Nephron progenitor cell (in vitro differentiated cells): Measurements from ENCODE around the gene OR51B6.

ENCODE experiments used
- DNase-seq: peaks from one replicate; pipeline ENCODE4 v3.0.0; 2021
- H3K27ac Mint-ChIP-seq: 2 replicates; pipeline ENCODE4 v1.8.0; 2021; ENCODE audit warnings: mild to moderate bottlenecking, moderate library complexity, mixed read lengths
- H3K27me3 Mint-ChIP-seq: 2 replicates; pipeline ENCODE4 v1.8.0; 2021; ENCODE audit warnings: mild to moderate bottlenecking, low read depth, mixed read lengths; ENCODE audit not compliant: poor library complexity
- H3K36me3 Mint-ChIP-seq: 2 replicates; pipeline ENCODE4 v1.8.0; 2021; ENCODE audit warnings: low read depth, mixed read lengths
- H3K4me1 Mint-ChIP-seq: 2 replicates; pipeline ENCODE4 v1.8.0; 2021; ENCODE audit warnings: mixed read lengths
- H3K4me3 Mint-ChIP-seq: 2 replicates; pipeline ENCODE4 v1.8.0; 2021; ENCODE audit warnings: mild to moderate bottlenecking, moderate library complexity, mixed read lengths
- H3K9me3 Mint-ChIP-seq: 2 replicates; pipeline ENCODE4 v1.8.0; 2021; ENCODE audit warnings: mild to moderate bottlenecking, moderate library complexity, mixed read lengths
- CTCF ChIP-seq: fragments of 200-600 bp; sonication (generic); IDR thresholded peaks from 2 replicates; pipeline ENCODE4 v1.5.0; 2021; ENCODE audit warnings: antibody characterized with exemption

The OR51B6 gene

DNA sequence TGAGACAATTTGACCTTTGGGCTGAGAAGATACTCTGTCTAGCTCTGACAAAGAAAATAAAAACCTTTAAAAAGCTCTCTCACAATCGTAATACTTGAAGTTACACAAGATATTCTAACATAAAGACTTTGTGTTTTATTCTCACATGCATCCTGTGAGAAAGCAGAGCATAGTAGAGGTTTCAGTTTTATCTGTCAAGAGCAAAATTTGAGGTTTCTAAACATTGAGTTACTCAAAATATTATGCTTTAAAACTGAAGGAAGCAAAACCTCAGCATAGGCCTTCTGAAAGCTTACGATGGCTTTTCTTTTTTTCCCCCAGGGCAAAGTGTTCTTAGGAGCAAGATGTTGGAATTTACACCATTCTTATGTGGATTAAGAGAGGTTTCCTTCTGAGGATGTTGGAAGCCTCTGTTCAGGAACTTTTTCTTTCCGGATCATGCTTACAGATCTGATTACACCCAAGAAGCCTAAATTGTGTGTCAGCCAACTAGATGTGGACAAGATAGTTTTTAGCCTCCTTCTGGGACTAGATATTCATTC lies 17.3 kb downstream of the OR51B6 start:
- Mint-ChIP-seq H3K27me3 (peaks cover 4% of the 10 kb centered on the region), H3K36me3 (no peaks in the 10 kb centered on the region), H3K9me3 (peaks cover 11% of the 10 kb centered on the region), H3K27ac (no peak overlapping the region), H3K4me1 (no peaks in the 10 kb centered on the region), H3K4me3 (no peak overlapping the region)
- TF ChIP-seq CTCF, result no peak
- no peak for DNase-seq

DNA sequence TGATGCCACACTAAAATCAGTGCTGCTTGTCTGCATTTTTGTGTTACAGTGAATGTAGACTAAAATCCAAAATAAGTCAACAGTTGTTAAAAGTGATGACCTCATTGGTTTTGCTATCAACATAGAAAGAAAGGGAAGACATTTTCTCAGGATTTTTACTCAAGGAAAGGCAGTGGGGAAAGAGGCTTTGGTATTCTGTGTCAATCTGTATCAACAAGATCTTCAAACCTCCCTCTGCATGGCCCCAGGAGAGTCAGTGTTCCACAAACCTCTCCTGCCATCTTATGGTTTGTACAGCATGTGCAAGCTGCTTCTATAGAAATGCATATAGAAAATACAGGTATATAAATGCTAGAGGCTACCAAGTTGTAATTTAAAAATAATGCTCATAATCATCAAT lies 18.5 kb downstream of the OR51B6 start:
- no peak overlapping the region for H3K27ac Mint-ChIP-seq
- no peak overlapping the region for H3K4me3 Mint-ChIP-seq
- H3K27me3 Mint-ChIP-seq, result peaks cover 7% of the 10 kb centered on the region
- no peaks in the 10 kb centered on the region for H3K36me3 Mint-ChIP-seq
- peak; percentile 8 for DNase-seq
- H3K9me3 Mint-ChIP-seq, result peaks cover 15% of the 10 kb centered on the region
- TF ChIP-seq CTCF, result peak; percentile 30
- H3K4me1 Mint-ChIP-seq, result no peaks in the 10 kb centered on the region

DNA sequence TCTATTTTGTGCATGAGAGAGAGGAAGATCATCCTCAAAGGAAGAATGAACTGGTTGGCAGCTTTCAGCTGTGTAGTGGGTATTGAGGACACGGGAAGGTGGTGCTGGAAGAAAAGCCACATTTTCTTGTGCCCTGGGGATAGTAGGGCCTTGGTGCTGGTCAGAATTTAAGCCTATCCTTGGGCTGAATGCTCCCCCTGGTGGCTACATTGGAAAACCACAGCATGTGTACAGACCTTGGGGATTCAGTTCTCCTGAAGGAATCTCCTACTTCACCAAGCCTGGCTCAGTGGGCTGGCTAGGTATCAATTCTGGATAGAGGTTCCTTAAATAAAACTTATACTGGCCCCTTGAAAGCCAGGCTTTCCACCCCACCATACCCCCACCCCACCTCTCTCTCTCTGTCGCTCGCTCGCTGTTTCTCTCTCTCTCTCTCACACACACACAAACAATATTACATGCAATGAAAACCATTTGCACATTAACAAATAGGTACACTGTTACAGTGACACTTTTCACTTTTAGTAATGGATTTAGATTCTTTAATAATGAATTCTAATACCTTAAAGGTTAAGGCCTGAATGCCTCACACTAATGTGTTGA lies 29.5 kb downstream of the OR51B6 start:
- DNase-seq, result peak; percentile 66
- H3K4me3 Mint-ChIP-seq, result no peak overlapping the region
- H3K4me1 Mint-ChIP-seq, result peaks cover 8% of the 10 kb centered on the region
- no peak overlapping the region for H3K27ac Mint-ChIP-seq
- H3K36me3 Mint-ChIP-seq, result no peaks in the 10 kb centered on the region
- H3K9me3 Mint-ChIP-seq, result peaks cover 6% of the 10 kb centered on the region
- no peaks in the 10 kb centered on the region for H3K27me3 Mint-ChIP-seq
- TF ChIP-seq CTCF, result peak; percentile 79

GRCh38 chr11:5383576-5383975 lies 32.3 kb downstream of the OR51B6 start, which contains the start of gene OR51M1:
TSS of gene OR51M1 (plus strand) at chr11:5383812. CDS start at chr11:5389399, 5,587 bp downstream.
- no peaks in the 10 kb centered on the region for H3K27me3 Mint-ChIP-seq
- no peak for DNase-seq
- H3K27ac Mint-ChIP-seq, result no peak within 1 kb of the TSS
- TF ChIP-seq CTCF, result no peak
- no peaks in the 10 kb centered on the region for H3K9me3 Mint-ChIP-seq
- peaks cover 8% of the 10 kb centered on the region for H3K4me1 Mint-ChIP-seq
- no peaks in the 10 kb centered on the region for H3K36me3 Mint-ChIP-seq
- H3K4me3 Mint-ChIP-seq, result no peak within 1 kb of the TSS

- TF ChIP-seq CTCF, result no peak
- Mint-ChIP-seq H3K4me3 (no peak overlapping the region), H3K27me3 (no peaks in the 10 kb centered on the region), H3K36me3 (no peaks in the 10 kb centered on the region), H3K9me3 (no peaks in the 10 kb centered on the region), H3K4me1 (peaks cover 8% of the 10 kb centered on the region), H3K27ac (no peak overlapping the region)
- DNase-seq, result no peak
Measured at GRCh38 chr11:5384335-5384734, 33.0 kb downstream of the OR51B6 start.

- Mint-ChIP-seq H3K36me3 (no peaks in the 10 kb centered on the region), H3K27me3 (peaks cover 3% of the 10 kb centered on the region), H3K27ac (no peak overlapping the region), H3K9me3 (no peaks in the 10 kb centered on the region), H3K4me3 (no peak overlapping the region), H3K4me1 (peaks cover 8% of the 10 kb centered on the region)
- TF ChIP-seq CTCF, result no peak
- DNase-seq, result no peak
Measured at GRCh38 chr11:5390210-5390609, 38.9 kb downstream of the OR51B6 start.
